HEK293 (cell line): Measurements from ENCODE around the gene DPYSL4.

ENCODE experiments used
- CTCF ChIA-PET: fragments of 350-600 bp; formaldehyde crosslinking; extraction: SDS; loops from one replicate; lab custom pipeline; 2021; ENCODE audit warnings: antibody characterized with exemption; lab: Yijun Ruan, JAX
- POLR2A ChIA-PET: fragments of 300-600 bp; formaldehyde crosslinking; extraction: SDS; loops from one replicate; lab custom pipeline; 2020; ENCODE audit warnings: antibody characterized with exemption, inconsistent platforms; lab: Yijun Ruan, JAX
- H3K27ac ChIP-seq: fragments of 200-500 bp; sonication (Bioruptor generic); 2 replicates; pipeline ENCODE4 v1.5.1; 2014; ENCODE audit warnings: low read depth, low read length, control low read depth, inconsistent platforms; ENCODE audit errors: extremely low read depth
- H3K36me3 ChIP-seq, 2 experiments: fragments of 200-500 bp in 1 of 2; sonication (Bioruptor generic) in 1 of 2; 1 replicate in 1 of 2; 2 replicates in 1 of 2; pipeline ENCODE4 v1.5.1; 2014 to 2017; ENCODE audit warnings: inconsistent platforms in 2 of 2, low read length in 2 of 2; ENCODE audit not compliant: control insufficient read depth in 2 of 2, insufficient read depth in 1 of 2
- H3K4me1 ChIP-seq: fragments of 200-500 bp; sonication (Bioruptor generic); 2 replicates; pipeline ENCODE4 v1.5.1; 2014; ENCODE audit warnings: mild to moderate bottlenecking, low read length, inconsistent platforms; ENCODE audit not compliant: control insufficient read depth, insufficient read depth
- H3K4me3 ChIP-seq: 2 replicates; pipeline ENCODE4 v1.5.1; 2011; ENCODE audit warnings: low read depth, mild to moderate bottlenecking, control low read depth, low read length, moderate library complexity
- H3K9me3 ChIP-seq: fragments of 200-500 bp; sonication (Bioruptor generic); 2 replicates; pipeline ENCODE4 v1.5.1; 2014; ENCODE audit warnings: low read depth, low read length, inconsistent platforms; ENCODE audit not compliant: control insufficient read depth, insufficient read depth
- GLIS2 ChIP-seq: fragments of 450-650 bp; formaldehyde crosslinking; IDR thresholded peaks from 2 replicates; pipeline ENCODE4 v1.5.1; 2016; ENCODE audit warnings: missing biosample characterization, missing genetic modification characterization
- MZF1 ChIP-seq: fragments of 450-650 bp; formaldehyde crosslinking; IDR thresholded peaks from 2 replicates; pipeline ENCODE4 v1.5.1; 2017; ENCODE audit warnings: missing biosample characterization, missing genetic modification characterization, borderline replicate concordance
- SCRT2 ChIP-seq: fragments of 450-650 bp; formaldehyde crosslinking; IDR thresholded peaks from 2 replicates; pipeline ENCODE4 v1.5.1; 2016; ENCODE audit warnings: missing biosample characterization, missing genetic modification characterization
- YY1 ChIP-seq: fragments of 450-650 bp; formaldehyde crosslinking; IDR thresholded peaks from 2 replicates; pipeline ENCODE4 v1.5.1; 2018; ENCODE audit warnings: missing biosample characterization, missing genetic modification characterization
- YY2 ChIP-seq: fragments of 450-650 bp; formaldehyde crosslinking; IDR thresholded peaks from 2 replicates; pipeline ENCODE4 v1.5.1; 2016; ENCODE audit warnings: missing biosample characterization, missing genetic modification characterization
- ZBTB20 ChIP-seq: fragments of 450-650 bp; formaldehyde crosslinking; IDR thresholded peaks from 2 replicates; pipeline ENCODE4 v1.5.1; 2016; ENCODE audit warnings: missing biosample characterization, missing genetic modification characterization
- ZBTB8A ChIP-seq: fragments of 450-650 bp; formaldehyde crosslinking; IDR thresholded peaks from 2 replicates; pipeline ENCODE4 v1.5.1; 2016; ENCODE audit warnings: missing biosample characterization, missing genetic modification characterization
- ZFP3 ChIP-seq: fragments of 450-650 bp; formaldehyde crosslinking; IDR thresholded peaks from 2 replicates; pipeline ENCODE4 v1.5.1; 2016; ENCODE audit warnings: low read depth, missing biosample characterization, missing genetic modification characterization
- ZIC2 ChIP-seq: fragments of 450-650 bp; formaldehyde crosslinking; IDR thresholded peaks from 2 replicates; pipeline ENCODE4 v1.5.1; 2016; ENCODE audit warnings: missing biosample characterization, missing genetic modification characterization
- ZNF16 ChIP-seq: fragments of 450-650 bp; formaldehyde crosslinking; IDR thresholded peaks from 2 replicates; pipeline ENCODE4 v1.5.1; 2016; ENCODE audit warnings: low read depth, missing biosample characterization, missing genetic modification characterization
- ZNF18 ChIP-seq: fragments of 450-650 bp; formaldehyde crosslinking; IDR thresholded peaks from 2 replicates; pipeline ENCODE4 v1.5.1; 2016; ENCODE audit warnings: missing biosample characterization, missing genetic modification characterization
- ZNF223 ChIP-seq: fragments of 450-650 bp; formaldehyde crosslinking; IDR thresholded peaks from 2 replicates; pipeline ENCODE4 v1.5.1; 2016; ENCODE audit warnings: missing biosample characterization, missing genetic modification characterization
- ZNF433 ChIP-seq: fragments of 450-650 bp; formaldehyde crosslinking; IDR thresholded peaks from 2 replicates; pipeline ENCODE4 v1.5.1; 2016; ENCODE audit warnings: missing biosample characterization, missing genetic modification characterization, low read depth
- ZNF529 ChIP-seq: fragments of 450-650 bp; formaldehyde crosslinking; IDR thresholded peaks from 2 replicates; pipeline ENCODE4 v1.5.1; 2017; ENCODE audit warnings: missing genetic modification characterization, missing biosample characterization; ENCODE audit not compliant: insufficient replicate concordance
- ZNF747 ChIP-seq: fragments of 450-650 bp; formaldehyde crosslinking; IDR thresholded peaks from 2 replicates; pipeline ENCODE4 v1.5.1; 2016; ENCODE audit warnings: missing biosample characterization, missing genetic modification characterization
- TF ChIP-seq, protein P1 (sequence below): fragments of 450-650 bp; formaldehyde crosslinking; conservative IDR thresholded peaks from 2 replicates; pipeline ENCODE4 v1.5.1; 2016; ENCODE audit warnings: low read depth, missing biosample characterization, missing genetic modification characterization
- TF ChIP-seq, protein P2 (sequence below): fragments of 450-650 bp; formaldehyde crosslinking; IDR thresholded peaks from 2 replicates; pipeline ENCODE4 v1.5.1; 2016; ENCODE audit warnings: missing biosample characterization, missing genetic modification characterization
- TF ChIP-seq, protein P3 (sequence below): fragments of 450-650 bp; formaldehyde crosslinking; IDR thresholded peaks from 2 replicates; pipeline ENCODE4 v1.5.1; 2016; ENCODE audit warnings: missing biosample characterization, missing genetic modification characterization
- TF ChIP-seq, protein P4 (sequence below): fragments of 450-650 bp; formaldehyde crosslinking; IDR thresholded peaks from 2 replicates; pipeline ENCODE4 v1.5.1; 2016; ENCODE audit warnings: missing biosample characterization, missing genetic modification characterization

DPYSL4 gene

DNA sequence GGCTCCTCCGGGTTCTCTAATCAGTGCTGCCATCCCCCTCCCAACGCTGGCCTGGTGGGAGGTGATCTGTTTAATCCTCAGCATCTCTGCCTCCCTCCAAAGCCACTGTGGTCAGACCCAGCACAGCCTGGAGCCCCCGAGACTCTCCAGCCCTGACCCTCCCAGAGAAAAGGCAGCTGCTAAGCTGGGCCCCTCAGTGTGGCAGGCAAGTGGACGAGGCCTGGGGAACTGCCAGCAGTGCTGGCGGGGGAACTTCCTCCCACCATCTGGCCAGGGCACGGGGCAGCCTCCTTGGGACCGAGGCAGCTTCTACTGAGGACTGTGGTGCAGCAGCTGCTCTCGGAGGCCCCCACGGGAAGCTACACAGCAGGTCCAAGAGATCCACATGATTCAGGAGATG lies 51.1 kb downstream of the DPYSL4 start:
- no peaks in the 10 kb centered on the region for H3K4me1 ChIP-seq
- TF ChIP-seq, protein P1, sequence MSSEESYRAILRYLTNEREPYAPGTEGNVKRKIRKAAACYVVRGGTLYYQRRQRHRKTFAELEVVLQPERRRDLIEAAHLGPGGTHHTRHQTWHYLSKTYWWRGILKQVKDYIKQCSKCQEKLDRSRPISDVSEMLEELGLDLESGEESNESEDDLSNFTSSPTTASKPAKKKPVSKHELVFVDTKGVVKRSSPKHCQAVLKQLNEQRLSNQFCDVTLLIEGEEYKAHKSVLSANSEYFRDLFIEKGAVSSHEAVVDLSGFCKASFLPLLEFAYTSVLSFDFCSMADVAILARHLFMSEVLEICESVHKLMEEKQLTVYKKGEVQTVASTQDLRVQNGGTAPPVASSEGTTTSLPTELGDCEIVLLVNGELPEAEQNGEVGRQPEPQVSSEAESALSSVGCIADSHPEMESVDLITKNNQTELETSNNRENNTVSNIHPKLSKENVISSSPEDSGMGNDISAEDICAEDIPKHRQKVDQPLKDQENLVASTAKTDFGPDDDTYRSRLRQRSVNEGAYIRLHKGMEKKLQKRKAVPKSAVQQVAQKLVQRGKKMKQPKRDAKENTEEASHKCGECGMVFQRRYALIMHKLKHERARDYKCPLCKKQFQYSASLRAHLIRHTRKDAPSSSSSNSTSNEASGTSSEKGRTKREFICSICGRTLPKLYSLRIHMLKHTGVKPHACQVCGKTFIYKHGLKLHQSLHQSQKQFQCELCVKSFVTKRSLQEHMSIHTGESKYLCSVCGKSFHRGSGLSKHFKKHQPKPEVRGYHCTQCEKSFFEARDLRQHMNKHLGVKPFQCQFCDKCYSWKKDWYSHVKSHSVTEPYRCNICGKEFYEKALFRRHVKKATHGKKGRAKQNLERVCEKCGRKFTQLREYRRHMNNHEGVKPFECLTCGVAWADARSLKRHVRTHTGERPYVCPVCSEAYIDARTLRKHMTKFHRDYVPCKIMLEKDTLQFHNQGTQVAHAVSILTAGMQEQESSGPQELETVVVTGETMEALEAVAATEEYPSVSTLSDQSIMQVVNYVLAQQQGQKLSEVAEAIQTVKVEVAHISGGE (tag by site-specific recombination) = no peak
- no peak for TF ChIP-seq ZNF16 (tag by site-specific recombination)
- TF ChIP-seq, protein P2, sequence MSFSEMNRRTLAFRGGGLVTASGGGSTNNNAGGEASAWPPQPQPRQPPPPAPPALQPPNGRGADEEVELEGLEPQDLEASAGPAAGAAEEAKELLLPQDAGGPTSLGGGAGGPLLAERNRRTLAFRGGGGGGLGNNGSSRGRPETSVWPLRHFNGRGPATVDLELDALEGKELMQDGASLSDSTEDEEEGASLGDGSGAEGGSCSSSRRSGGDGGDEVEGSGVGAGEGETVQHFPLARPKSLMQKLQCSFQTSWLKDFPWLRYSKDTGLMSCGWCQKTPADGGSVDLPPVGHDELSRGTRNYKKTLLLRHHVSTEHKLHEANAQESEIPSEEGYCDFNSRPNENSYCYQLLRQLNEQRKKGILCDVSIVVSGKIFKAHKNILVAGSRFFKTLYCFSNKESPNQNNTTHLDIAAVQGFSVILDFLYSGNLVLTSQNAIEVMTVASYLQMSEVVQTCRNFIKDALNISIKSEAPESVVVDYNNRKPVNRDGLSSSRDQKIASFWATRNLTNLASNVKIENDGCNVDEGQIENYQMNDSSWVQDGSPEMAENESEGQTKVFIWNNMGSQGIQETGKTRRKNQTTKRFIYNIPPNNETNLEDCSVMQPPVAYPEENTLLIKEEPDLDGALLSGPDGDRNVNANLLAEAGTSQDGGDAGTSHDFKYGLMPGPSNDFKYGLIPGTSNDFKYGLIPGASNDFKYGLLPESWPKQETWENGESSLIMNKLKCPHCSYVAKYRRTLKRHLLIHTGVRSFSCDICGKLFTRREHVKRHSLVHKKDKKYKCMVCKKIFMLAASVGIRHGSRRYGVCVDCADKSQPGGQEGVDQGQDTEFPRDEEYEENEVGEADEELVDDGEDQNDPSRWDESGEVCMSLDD (tag by site-specific recombination) = no peak
- no peak for TF ChIP-seq ZBTB8A
- TF ChIP-seq ZNF747 = no peak
- no peak for TF ChIP-seq ZFP3
- TF ChIP-seq ZNF223 (tag by site-specific recombination) = no peak
- TF ChIP-seq, all 188 proteins: peak for 0
- ChIA-PET POLR2A (no interaction called here), CTCF (no interaction called here)
- Histone ChIP-seq H3K4me3 (no peak overlapping the region), H3K27ac (no peak overlapping the region), H3K9me3 (no peaks in the 10 kb centered on the region), H3K36me3 (no peaks in the 10 kb centered on the region)

DNA sequence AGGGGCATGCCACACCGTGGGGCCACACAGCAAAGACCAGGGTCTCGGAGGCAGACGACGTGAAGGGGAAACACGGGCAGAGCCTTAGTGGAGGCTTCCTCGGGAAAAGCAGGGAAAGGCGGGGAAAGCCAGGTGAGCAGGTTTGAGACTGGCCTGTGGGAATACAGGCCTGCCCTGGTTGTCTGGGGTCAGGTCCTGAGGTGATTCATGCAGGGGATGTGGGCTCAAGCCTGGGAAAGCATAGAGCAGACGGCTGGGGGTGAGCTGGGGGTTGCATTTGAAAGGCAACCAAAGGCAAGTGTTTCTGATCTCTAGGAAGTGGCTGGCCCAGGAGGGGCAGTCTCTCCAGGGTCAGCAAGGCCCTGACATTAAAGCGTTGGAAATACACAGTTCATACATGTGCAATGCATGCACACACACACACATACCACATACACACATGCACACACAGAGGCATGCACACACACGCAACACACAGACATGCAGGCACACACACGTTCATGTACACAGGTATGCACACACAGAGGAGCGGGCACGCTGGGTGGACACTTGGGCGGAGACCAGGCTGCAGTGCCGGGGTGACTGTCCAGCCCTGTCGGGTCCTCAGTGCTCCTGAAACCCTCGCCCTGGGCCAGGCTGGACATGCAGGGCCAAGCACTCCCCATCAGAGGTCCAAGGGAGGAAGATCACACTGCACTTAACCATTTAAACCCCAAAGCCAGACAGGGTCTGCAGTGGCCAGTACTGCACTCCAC lies 51.8 kb downstream of the DPYSL4 start:
- Histone ChIP-seq H3K9me3 (no peaks in the 10 kb centered on the region), H3K4me3 (no peak overlapping the region), H3K4me1 (no peaks in the 10 kb centered on the region), H3K27ac (no peak overlapping the region), H3K36me3 (no peaks in the 10 kb centered on the region)
- CTCF ChIA-PET = no interaction called here
- POLR2A ChIA-PET = no interaction called here
- no peak for TF ChIP-seq YY2 (tag by site-specific recombination)
- no peak for TF ChIP-seq ZNF433 (tag by site-specific recombination)
- TF ChIP-seq GLIS2 (tag by site-specific recombination) = no peak
- TF ChIP-seq SCRT2 = no peak
- no peak for TF ChIP-seq ZBTB20 (tag by site-specific recombination)
- TF ChIP-seq ZNF529 (tag by site-specific recombination) = no peak

GRCh38 chr10:132239126-132240031 lies 52.6 kb downstream of the DPYSL4 start:
- Histone ChIP-seq H3K4me3 (no peak overlapping the region), H3K36me3 (no peaks in the 10 kb centered on the region), H3K27ac (no peak overlapping the region), H3K4me1 (no peaks in the 10 kb centered on the region), H3K9me3 (no peaks in the 10 kb centered on the region)
- POLR2A ChIA-PET = no interaction called here
- CTCF ChIA-PET = interaction anchor here (0.6 kb wide), 1 partner anchor 111 kb away, joined by 3 read pairs; no protein-coding TSS in a partner anchor
- no peak for TF ChIP-seq YY1 (tag by site-specific recombination)
- TF ChIP-seq, protein P3, sequence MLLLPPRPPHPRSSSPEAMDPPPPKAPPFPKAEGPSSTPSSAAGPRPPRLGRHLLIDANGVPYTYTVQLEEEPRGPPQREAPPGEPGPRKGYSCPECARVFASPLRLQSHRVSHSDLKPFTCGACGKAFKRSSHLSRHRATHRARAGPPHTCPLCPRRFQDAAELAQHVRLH (tag by site-specific recombination) = no peak
- no peak for TF ChIP-seq ZNF18 (tag by site-specific recombination)
- no peak for TF ChIP-seq ZIC2
- TF ChIP-seq MZF1 (tag by site-specific recombination) = no peak
- TF ChIP-seq, protein P4, sequence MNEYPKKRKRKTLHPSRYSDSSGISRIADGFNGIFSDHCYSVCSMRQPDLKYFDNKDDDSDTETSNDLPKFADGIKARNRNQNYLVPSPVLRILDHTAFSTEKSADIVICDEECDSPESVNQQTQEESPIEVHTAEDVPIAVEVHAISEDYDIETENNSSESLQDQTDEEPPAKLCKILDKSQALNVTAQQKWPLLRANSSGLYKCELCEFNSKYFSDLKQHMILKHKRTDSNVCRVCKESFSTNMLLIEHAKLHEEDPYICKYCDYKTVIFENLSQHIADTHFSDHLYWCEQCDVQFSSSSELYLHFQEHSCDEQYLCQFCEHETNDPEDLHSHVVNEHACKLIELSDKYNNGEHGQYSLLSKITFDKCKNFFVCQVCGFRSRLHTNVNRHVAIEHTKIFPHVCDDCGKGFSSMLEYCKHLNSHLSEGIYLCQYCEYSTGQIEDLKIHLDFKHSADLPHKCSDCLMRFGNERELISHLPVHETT (tag by site-specific recombination) = no peak
